Common myeloid progenitor, CD34-positive (primary cell): ENCODE data around the gene ASMT.

Source experiments
- CTCF ChIA-PET: fragments of 350-600 bp; sonication (Branson Sonifier 250); formaldehyde crosslinking; loops from one replicate; lab custom pipeline; 2021; ENCODE audit warnings: antibody characterized with exemption; lab: Charles Lee
- POLR2A ChIA-PET: fragments of 350-600 bp; sonication (Branson Sonifier 250); formaldehyde crosslinking; loops from one replicate; lab custom pipeline; 2021; ENCODE audit warnings: antibody characterized with exemption; lab: Charles Lee
- DNase-seq, 3 donors: peaks; one replicate each; pipeline versions ENCODE4 v3.0.0 to v3.0.0-alpha.2; 2013
- H3K27ac ChIP-seq, 2 experiments: 1 replicate in 1 of 2; 2 replicates in 1 of 2; pipeline ENCODE4 v1.7.0; 2013; ENCODE audit warnings: inconsistent platforms in 2 of 2, low read length in 2 of 2, mild to moderate bottlenecking in 2 of 2, low read depth in 1 of 2, moderate library complexity in 1 of 2; ENCODE audit not compliant: severe bottlenecking in 2 of 2, insufficient read depth in 1 of 2, poor library complexity in 1 of 2
- H3K27me3 ChIP-seq, 5 experiments: replicated peaks in 2 of 5; 1 replicate in 3 of 5; 2 replicates in 2 of 5; pipeline versions ENCODE4 v1.6.1 to v1.7.0; 2013; ENCODE audit warnings: low read length in 4 of 5, mild to moderate bottlenecking in 2 of 5, moderate library complexity in 2 of 5, inconsistent platforms in 1 of 5; ENCODE audit not compliant: insufficient read depth in 5 of 5, control insufficient read depth in 4 of 5
- H3K36me3 ChIP-seq, 4 experiments: 1 replicate in 2 of 4; 2 replicates in 2 of 4; pipeline versions ENCODE4 v1.6.1 to v1.7.0; 2013; ENCODE audit warnings: low read length in 3 of 4, control low read depth in 1 of 4, mild to moderate bottlenecking in 1 of 4; ENCODE audit not compliant: control insufficient read depth in 4 of 4, insufficient read depth in 4 of 4
- H3K4me1 ChIP-seq, 4 experiments: 1 replicate in 3 of 4; 2 replicates in 1 of 4; pipeline versions ENCODE4 v1.6.1 to v1.7.1; 2013; ENCODE audit warnings: low read length in 3 of 4, mild to moderate bottlenecking in 3 of 4, control low read depth in 1 of 4, inconsistent platforms in 1 of 4, moderate library complexity in 1 of 4; ENCODE audit not compliant: control insufficient read depth in 4 of 4, insufficient read depth in 4 of 4; ENCODE audit errors: control extremely low read depth in 1 of 4
- H3K4me3 ChIP-seq, 7 experiments: 1 replicate in 4 of 7; 2 replicates in 3 of 7; pipeline versions ENCODE4 v1.5.1 to v1.7.0; 2013; ENCODE audit warnings: mild to moderate bottlenecking in 7 of 7, low read length in 6 of 7, moderate library complexity in 6 of 7, inconsistent platforms in 2 of 7, low read depth in 2 of 7, control low read depth in 1 of 7; ENCODE audit not compliant: insufficient read depth in 4 of 7, control insufficient read depth in 1 of 7; ENCODE audit errors: extremely low read depth in 1 of 7
- H3K9me3 ChIP-seq, 5 experiments: 1 replicate in 4 of 5; 2 replicates in 1 of 5; pipeline versions ENCODE4 v1.6.1 to v1.7.1; 2013; ENCODE audit warnings: low read length in 4 of 5, mild to moderate bottlenecking in 2 of 5, inconsistent platforms in 1 of 5, low read depth in 1 of 5, moderate library complexity in 1 of 5; ENCODE audit not compliant: control insufficient read depth in 4 of 5, insufficient read depth in 2 of 5; ENCODE audit errors: control extremely low read depth in 1 of 5
- WGBS: methylation state at CpG from one replicate; pipeline ENCODE4 v1.1.5; 2013; ENCODE audit not compliant: insufficient coverage; 5-methylcytosine and 5-hydroxymethylcytosine counted together

The ASMT gene

DNA sequence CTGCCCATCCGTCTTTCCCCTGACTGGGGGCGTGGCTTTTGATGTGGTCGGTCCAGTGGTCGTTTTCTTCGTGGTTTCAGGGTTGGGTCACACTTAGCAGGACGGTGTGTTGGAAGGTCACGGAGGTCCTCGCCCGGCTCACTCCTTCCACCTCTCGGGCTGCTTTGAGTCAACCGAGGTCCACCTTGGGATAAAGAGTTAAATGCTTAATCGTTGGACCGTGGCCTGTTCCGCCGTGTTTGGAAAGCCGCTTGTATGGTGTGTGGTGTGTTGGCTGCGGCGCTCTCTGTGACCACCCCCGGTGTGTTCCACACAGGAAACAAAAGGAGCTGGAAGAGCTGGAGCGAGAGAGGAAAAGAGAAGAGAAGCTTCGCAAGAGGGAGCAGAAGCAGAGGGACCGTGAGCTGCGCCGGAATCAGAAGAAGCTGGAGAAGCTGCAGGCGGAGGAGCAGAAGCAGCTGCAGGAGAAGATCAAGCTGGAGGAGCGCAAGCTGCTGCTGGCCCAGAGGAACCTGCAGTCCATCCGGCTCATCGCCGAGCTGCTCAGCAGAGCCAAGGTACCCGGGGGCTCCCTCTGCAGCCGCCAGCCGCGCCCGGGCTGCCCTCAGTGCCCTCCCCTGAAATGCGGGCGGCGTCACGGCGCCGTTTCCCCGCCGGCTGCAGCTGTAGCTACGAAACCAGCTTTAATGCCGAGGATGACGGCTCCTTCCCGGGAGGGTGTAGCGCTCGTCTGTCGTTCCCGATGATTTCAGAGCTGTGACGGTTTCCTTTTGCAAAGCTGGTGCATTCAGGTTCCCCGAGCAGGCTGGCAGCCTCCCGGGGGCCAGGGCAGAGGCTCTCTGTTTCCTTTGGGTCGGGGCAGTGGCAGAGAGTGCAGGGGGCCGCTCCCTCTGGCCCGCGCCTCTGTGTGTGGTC, 15.7 kb upstream of the ASMT start:
- no peak for DNase-seq
- ChIA-PET CTCF (no interaction called here), POLR2A (no interaction called here)
- Histone ChIP-seq H3K4me1 (peaks cover 0 to 11% (median 2%) of the 10 kb centered on the region in 4 experiments), H3K4me3 (no peak overlapping the region), H3K9me3 (peaks cover 0 to 20% (median 4%) of the 10 kb centered on the region in 5 experiments), H3K36me3 (peaks cover 22 to 89% (median 75%) of the 10 kb centered on the region in 4 experiments), H3K27me3 (no peaks in the 10 kb centered on the region), H3K27ac (no peak overlapping the region)
- WGBS, result 93% methylated on average over 56 of the region's 57 CpGs

DNA sequence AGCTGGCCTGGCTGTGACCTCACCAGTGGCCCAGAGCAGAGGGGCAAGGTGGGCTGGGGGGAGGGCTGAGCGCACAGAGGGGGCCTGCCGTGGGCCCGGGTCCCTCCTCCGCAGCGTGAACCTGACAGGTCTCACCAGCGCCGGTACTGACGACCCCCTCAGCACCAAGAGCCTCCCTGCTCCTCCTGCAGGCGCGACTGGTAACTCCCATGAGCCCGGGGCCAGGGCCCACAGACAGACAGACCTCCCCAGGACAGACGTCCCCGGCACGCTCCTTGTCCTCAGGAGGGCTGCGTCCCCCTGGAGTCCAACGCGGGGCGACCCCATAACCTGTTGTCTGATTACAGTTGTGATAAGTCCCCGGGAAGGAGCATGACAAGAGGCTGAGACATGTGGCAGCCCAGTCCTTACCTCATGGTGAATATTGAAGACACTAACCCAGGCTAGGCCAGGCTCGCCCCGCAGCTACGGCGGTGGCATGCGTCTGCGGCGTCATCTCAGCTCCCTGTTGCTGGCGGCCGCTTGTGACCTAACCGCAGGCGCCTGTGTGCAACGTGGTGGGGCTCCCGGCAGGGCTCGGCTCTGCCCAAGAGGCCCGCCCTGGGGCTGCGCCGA, 15.0 kb upstream of the ASMT start:
- WGBS, result 93% methylated on average over 28 of the region's 36 CpGs
- peaks cover 18 to 85% (median 70%) of the 10 kb centered on the region in 4 experiments for H3K36me3 ChIP-seq

DNA sequence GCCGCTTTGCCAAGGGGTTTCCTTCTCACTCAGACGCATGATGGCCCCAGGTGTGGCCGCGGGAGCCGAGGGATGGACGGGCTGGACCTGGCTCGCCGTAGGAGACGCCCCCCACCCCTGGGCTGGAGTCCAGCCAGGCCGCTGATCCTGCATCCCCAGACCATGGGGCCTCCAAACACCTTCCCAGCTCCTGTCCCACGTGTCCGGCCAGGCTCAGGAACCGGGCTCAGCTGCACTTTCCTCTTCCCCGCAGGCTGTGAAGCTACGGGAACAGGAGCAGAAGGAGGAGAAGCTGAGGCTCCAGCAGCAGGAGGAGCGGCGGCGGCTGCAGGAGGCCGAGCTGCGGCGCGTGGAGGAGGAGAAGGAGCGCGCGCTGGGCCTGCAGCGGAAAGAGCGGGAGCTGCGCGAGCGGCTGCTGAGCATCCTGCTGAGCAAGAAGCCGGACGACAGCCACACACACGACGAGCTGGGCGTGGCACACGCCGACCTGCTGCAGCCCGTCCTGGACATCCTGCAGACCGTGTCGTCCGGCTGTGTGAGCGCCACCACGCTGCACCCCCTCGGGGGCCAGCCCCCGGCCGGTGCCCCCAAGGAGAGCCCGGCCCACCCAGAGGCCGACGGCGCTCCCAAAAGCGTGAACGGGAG, 14.3 kb upstream of the ASMT start:
- Histone ChIP-seq H3K36me3 (peaks cover 16 to 80% (median 65%) of the 10 kb centered on the region in 4 experiments), H3K4me3 (no peak overlapping the region), H3K27ac (no peak overlapping the region), H3K27me3 (no peaks in the 10 kb centered on the region), H3K9me3 (peaks cover 0 to 20% (median 4%) of the 10 kb centered on the region in 5 experiments), H3K4me1 (peaks cover 0 to 9% (median 1%) of the 10 kb centered on the region in 4 experiments)
- POLR2A ChIA-PET, result no interaction called here
- 98% methylated on average over 47 of the region's 52 CpGs for WGBS
- CTCF ChIA-PET, result no interaction called here
- DNase-seq, result no peak

More for the DNA sequence above, 15.0 kb upstream of the ASMT start:
- Histone ChIP-seq H3K4me1 (peaks cover 0 to 9% (median 1%) of the 10 kb centered on the region in 4 experiments), H3K27ac (no peak overlapping the region), H3K27me3 (no peaks in the 10 kb centered on the region), H3K9me3 (peaks cover 0 to 20% (median 4%) of the 10 kb centered on the region in 5 experiments), H3K4me3 (no peak overlapping the region)
- ChIA-PET POLR2A (no interaction called here), CTCF (no interaction called here)
- no peak for DNase-seq

DNA sequence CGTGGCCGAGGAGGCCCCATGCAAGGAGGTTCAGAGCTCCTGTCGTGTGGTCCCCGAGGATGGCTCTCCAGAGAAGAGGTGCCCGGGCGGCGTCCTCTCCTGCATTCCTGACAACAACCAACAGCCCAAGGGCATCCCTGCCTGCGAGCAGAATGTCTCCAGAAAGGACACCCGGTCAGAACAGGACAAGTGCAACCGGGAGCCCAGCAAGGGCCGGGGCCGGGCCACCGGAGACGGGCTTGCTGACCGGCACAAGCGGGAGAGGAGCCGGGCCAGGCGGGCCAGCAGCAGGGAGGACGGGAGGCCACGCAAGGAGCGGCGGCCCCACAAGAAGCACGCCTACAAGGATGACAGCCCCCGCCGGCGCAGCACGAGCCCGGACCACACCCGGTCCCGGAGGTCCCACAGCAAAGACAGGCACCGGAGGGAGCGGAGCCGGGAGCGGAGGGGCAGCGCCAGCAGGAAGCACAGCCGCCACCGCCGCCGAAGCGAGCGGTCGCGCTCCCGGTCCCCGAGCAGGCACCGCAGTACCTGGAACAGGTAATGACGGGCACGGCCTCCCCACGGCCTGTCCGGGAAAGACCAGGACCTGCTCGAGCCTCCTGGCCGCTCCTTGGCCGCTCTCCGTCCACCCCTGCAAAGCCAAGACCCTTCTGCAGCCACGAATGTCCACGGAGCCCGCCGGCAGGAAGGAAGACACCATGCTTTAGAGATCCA, 13.7 kb upstream of the ASMT start:
- POLR2A ChIA-PET, result no interaction called here
- Histone ChIP-seq H3K27ac (no peak overlapping the region), H3K4me1 (peaks cover 0 to 9% (median 1%) of the 10 kb centered on the region in 4 experiments), H3K27me3 (no peaks in the 10 kb centered on the region), H3K9me3 (peaks cover 0 to 20% (median 4%) of the 10 kb centered on the region in 5 experiments), H3K36me3 (peaks cover 16 to 73% (median 58%) of the 10 kb centered on the region in 4 experiments), H3K4me3 (no peak overlapping the region)
- WGBS, result 99% methylated on average over 57 of the region's 58 CpGs
- CTCF ChIA-PET, result no interaction called here
- DNase-seq, result no peak

DNA sequence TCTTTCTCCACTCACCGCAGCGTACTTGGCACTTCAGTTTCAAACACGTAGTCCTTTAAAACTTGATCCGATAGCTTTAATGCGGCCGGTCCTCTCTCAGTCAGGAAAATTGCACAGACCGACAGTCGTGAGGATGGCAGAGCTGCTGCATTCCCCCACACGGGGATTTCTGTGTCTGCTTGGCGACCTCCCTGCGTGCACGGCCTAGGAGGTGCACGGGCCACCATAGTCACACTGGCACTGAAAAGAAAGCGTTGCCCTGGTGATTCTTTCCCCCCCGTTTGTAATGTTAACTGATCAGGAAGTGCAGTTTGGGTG, 13.1 kb upstream of the ASMT start:
- Histone ChIP-seq H3K4me1 (peaks cover 0 to 9% (median 1%) of the 10 kb centered on the region in 4 experiments), H3K9me3 (peaks cover 0 to 20% (median 4%) of the 10 kb centered on the region in 5 experiments), H3K4me3 (no peak overlapping the region), H3K27me3 (no peaks in the 10 kb centered on the region), H3K36me3 (peaks cover 16 to 71% (median 56%) of the 10 kb centered on the region in 4 experiments), H3K27ac (no peak overlapping the region)
- CTCF ChIA-PET, result no interaction called here
- POLR2A ChIA-PET, result no interaction called here
- WGBS, result 95% methylated on average over 15 of the region's 15 CpGs
- DNase-seq, result no peak

DNA sequence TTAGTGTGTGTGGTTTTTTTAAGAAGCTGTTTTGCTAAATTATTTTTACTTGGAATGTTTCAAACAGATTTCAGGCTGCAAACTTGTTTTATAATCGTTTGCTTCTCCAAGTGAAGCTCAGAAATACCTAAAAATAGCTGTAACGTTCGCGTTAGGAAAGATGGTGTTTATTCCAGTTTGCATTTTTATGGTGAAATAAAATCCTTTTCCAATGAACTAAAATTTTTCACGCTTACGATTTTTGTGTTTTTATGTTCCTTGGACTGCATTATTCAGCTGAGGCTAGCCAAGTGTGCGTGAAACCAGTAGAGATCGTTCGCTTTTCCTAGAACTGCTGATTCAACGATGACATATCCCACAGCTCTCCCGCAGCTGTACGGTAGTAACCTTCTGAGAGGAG, 12.6 kb upstream of the ASMT start:
- Histone ChIP-seq H3K27me3 (no peaks in the 10 kb centered on the region), H3K27ac (no peak overlapping the region), H3K9me3 (peaks cover 0 to 20% (median 4%) of the 10 kb centered on the region in 5 experiments), H3K4me1 (peaks cover 0 to 9% (median 1%) of the 10 kb centered on the region in 4 experiments), H3K36me3 (peaks cover 16 to 66% (median 51%) of the 10 kb centered on the region in 4 experiments), H3K4me3 (no peak overlapping the region)
- no peak for DNase-seq
- ChIA-PET CTCF (no interaction called here), POLR2A (no interaction called here)
- WGBS, result 95% methylated on average over 12 of the region's 12 CpGs
